Osteocyte (in vitro differentiated cells): ENCODE data around the gene PKN3. TPM values are rescaled to one million over a fixed set of nuclear protein-coding genes. Genes with fewer than 3 reads are reported as not detected.

Source experiments
- DNase-seq: peaks from one replicate; pipeline ENCODE4 v3.0.0; 2021; ENCODE audit warnings: mixed read lengths; ENCODE audit not compliant: unreplicated experiment; ENCODE audit errors: extremely low spot score
- H3K27ac Mint-ChIP-seq: one replicate; pipeline ENCODE4 v1.8.0; 2021; ENCODE audit warnings: mild to moderate bottlenecking, mixed read lengths; ENCODE audit not compliant: unreplicated experiment
- H3K27me3 Mint-ChIP-seq: one replicate; pipeline ENCODE4 v1.8.0; 2021; ENCODE audit warnings: mixed read lengths; ENCODE audit not compliant: unreplicated experiment
- H3K36me3 Mint-ChIP-seq: one replicate; pipeline ENCODE4 v1.8.0; 2021; ENCODE audit warnings: mixed read lengths; ENCODE audit not compliant: unreplicated experiment
- H3K4me1 Mint-ChIP-seq: one replicate; pipeline ENCODE4 v1.8.0; 2021; ENCODE audit warnings: mixed read lengths; ENCODE audit not compliant: unreplicated experiment
- H3K4me3 Mint-ChIP-seq: one replicate; pipeline ENCODE4 v1.8.0; 2021; ENCODE audit warnings: mild to moderate bottlenecking, moderate library complexity, mixed read lengths; ENCODE audit not compliant: unreplicated experiment
- H3K9me3 Mint-ChIP-seq: one replicate; pipeline ENCODE4 v1.8.0; 2021; ENCODE audit warnings: mixed read lengths; ENCODE audit not compliant: unreplicated experiment
- total RNA-seq: library from RNA; stranded (reverse); gene quantifications from 2 replicates; pipeline ENCODE4 v1.2.1, GENCODE V29; 2021
- TF ChIP-seq, protein P1 (sequence below): fragments of 200-600 bp; sonication (generic); IDR thresholded peaks from 2 replicates; pipeline ENCODE4 v1.5.0; 2021; ENCODE audit warnings: antibody characterized with exemption, mild to moderate bottlenecking, moderate library complexity

PKN3 gene
- total RNA-seq, 1 donor from 2014 or later: 7.5 TPM

DNA sequence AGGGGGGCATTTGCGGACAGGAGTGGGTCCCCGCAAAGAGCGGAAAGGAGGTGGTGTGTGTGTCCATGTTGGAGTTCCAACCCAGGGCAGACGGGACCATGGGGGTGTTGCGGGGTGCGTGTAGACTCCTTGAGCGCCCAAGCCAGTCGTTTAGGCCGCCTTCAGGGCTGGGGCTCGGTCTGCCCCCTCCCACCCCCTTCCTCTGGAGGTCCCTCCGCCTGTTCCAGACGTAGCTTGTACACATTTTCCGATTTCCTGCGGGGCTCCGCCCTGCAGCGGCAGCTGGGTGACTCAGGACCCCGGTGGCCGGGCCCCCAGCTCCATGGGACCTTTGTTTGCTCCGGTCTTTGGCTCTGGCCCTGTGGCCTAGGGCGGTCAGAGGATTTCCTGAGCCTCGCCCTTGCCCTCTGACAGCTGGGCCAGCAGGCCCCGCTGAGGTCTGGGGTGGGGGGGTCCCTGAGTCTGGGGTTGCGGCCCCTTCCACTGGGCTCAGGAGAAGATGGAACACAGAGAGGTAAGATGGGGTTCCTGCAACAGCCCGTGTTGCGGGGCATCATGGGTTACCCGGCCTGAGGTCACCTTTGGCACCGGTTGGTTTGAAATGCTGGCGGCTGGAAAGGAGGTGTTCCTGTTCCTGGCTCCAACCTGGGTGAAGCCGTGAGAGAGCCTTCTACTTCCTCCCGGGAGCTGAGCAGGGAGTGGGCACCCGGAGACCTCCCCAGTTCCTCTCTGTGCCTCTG, 1.5 kb downstream of the PKN3 start:
- peaks cover 10% of the 10 kb centered on the region for H3K4me1 Mint-ChIP-seq
- TF ChIP-seq, protein P1, sequence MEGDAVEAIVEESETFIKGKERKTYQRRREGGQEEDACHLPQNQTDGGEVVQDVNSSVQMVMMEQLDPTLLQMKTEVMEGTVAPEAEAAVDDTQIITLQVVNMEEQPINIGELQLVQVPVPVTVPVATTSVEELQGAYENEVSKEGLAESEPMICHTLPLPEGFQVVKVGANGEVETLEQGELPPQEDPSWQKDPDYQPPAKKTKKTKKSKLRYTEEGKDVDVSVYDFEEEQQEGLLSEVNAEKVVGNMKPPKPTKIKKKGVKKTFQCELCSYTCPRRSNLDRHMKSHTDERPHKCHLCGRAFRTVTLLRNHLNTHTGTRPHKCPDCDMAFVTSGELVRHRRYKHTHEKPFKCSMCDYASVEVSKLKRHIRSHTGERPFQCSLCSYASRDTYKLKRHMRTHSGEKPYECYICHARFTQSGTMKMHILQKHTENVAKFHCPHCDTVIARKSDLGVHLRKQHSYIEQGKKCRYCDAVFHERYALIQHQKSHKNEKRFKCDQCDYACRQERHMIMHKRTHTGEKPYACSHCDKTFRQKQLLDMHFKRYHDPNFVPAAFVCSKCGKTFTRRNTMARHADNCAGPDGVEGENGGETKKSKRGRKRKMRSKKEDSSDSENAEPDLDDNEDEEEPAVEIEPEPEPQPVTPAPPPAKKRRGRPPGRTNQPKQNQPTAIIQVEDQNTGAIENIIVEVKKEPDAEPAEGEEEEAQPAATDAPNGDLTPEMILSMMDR: no peak
- H3K4me3 Mint-ChIP-seq: peak overlapping the region; percentile 80
- H3K27me3 Mint-ChIP-seq: no peaks in the 10 kb centered on the region
- H3K36me3 Mint-ChIP-seq: no peaks in the 10 kb centered on the region
- no peaks in the 10 kb centered on the region for H3K9me3 Mint-ChIP-seq
- DNase-seq: no peak
- peak overlapping the region; percentile 17 for H3K27ac Mint-ChIP-seq

GRCh38 chr9:128704356-128704670, 2.0 kb downstream of the PKN3 start:
- no peaks in the 10 kb centered on the region for H3K9me3 Mint-ChIP-seq
- H3K4me1 Mint-ChIP-seq: peaks cover 10% of the 10 kb centered on the region
- H3K27ac Mint-ChIP-seq: no peak overlapping the region
- H3K27me3 Mint-ChIP-seq: no peaks in the 10 kb centered on the region
- H3K36me3 Mint-ChIP-seq: no peaks in the 10 kb centered on the region
- DNase-seq: no peak
- no peak overlapping the region for H3K4me3 Mint-ChIP-seq
- TF ChIP-seq, protein P1: no peak

DNA sequence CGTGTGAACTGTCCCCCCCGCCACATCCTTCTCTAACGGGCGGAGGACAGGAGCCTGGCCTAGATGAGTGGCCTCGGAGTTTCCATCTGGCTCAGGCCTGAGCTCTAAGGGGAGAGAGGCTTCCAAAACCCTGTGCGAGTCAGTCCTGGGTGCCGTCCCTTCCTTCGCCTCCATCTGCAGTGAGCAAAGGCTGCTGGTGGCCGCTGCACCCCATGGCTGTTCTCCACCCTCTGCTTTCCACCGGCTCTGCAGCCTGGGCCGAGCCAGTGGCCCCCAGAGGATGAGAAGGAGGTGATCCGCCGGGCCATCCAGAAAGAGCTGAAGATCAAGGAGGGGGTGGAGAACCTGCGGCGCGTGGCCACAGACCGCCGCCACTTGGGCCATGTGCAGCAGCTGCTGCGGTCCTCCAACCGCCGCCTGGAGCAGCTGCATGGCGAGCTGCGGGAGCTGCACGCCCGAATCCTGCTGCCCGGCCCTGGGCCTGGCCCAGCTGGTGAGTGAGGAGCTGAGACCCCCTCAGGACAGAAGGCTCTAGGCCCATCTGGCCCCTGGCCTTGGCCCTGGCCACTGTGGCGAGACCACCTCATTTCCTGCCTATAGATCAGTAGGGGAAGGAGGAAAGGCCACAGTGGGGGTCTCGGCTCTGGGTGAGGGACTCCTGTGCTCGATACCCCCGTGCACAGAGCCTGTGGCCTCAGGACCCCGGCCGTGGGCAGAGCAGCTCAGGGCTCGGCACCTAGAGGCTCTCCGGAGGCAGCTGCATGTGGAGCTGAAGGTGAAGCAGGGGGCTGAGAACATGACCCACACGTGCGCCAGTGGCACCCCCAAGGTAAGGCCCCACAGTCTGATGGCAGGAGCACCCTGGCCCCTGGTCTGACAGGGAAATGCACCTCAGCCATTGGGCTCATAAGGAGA, 3.0 kb downstream of the PKN3 start:
- Mint-ChIP-seq H3K4me3 (no peak overlapping the region), H3K27ac (no peak overlapping the region), H3K27me3 (no peaks in the 10 kb centered on the region), H3K9me3 (no peaks in the 10 kb centered on the region), H3K36me3 (no peaks in the 10 kb centered on the region), H3K4me1 (peaks cover 10% of the 10 kb centered on the region)
- no peak for DNase-seq
- TF ChIP-seq, protein P1: no peak

- no peaks in the 10 kb centered on the region for H3K36me3 Mint-ChIP-seq
Measured at GRCh38 chr9:128706045-128706444, 3.7 kb downstream of the PKN3 start.

More at GRCh38 chr9:128706045-128706444, 3.7 kb downstream of the PKN3 start:
- peaks cover 10% of the 10 kb centered on the region for H3K4me1 Mint-ChIP-seq
- H3K4me3 Mint-ChIP-seq: no peak overlapping the region
- no peaks in the 10 kb centered on the region for H3K27me3 Mint-ChIP-seq
- no peaks in the 10 kb centered on the region for H3K9me3 Mint-ChIP-seq
- H3K27ac Mint-ChIP-seq: no peak overlapping the region
- no peak for DNase-seq
- TF ChIP-seq, protein P1: no peak
